ENCODE data around the gene LUZP2. TPM values are rescaled to one million over a fixed set of nuclear protein-coding genes. Genes with fewer than 3 reads are reported as not detected.

LUZP2 gene
- polyA plus RNA-seq, 1 experiment: 1.6 TPM

GRCh38 chr11:24645563-24645962, 148.7 kb downstream of the LUZP2 start:
- Histone ChIP-seq H3K27ac (ENCODE audit: low read depth, low read length) (no peak overlapping the region), H3K4me3 (ENCODE audit: low read depth, low read length) (no peak overlapping the region), H3K27me3 (ENCODE audit: control insufficient read depth, insufficient read depth, low read length) (no peaks in the 10 kb centered on the region), H3K9me3 (ENCODE audit: control insufficient read depth, insufficient read depth, low read length) (no peaks in the 10 kb centered on the region)
- DNase-seq (ENCODE audit: low read depth, low spot score): no peak
- no peak for TF ChIP-seq CTCF (IDR thresholded peaks at IDR 0.05; ENCODE audit: low read depth, low read length)
- CTCF ChIA-PET: no interaction called here
- POLR2A ChIA-PET: no interaction called here

GRCh38 chr11:24651873-24652272, 155.0 kb downstream of the LUZP2 start:
- no peak for TF ChIP-seq CTCF (IDR thresholded peaks at IDR 0.05; ENCODE audit: low read depth, low read length)
- Histone ChIP-seq H3K4me3 (ENCODE audit: low read depth, low read length) (no peak overlapping the region), H3K27me3 (ENCODE audit: control insufficient read depth, insufficient read depth, low read length) (no peaks in the 10 kb centered on the region), H3K27ac (ENCODE audit: low read depth, low read length) (no peak overlapping the region), H3K9me3 (ENCODE audit: control insufficient read depth, insufficient read depth, low read length) (no peaks in the 10 kb centered on the region)
- CTCF ChIA-PET: no interaction called here
- no peak for DNase-seq (ENCODE audit: low read depth, low spot score)
- POLR2A ChIA-PET: no interaction called here

GRCh38 chr11:24653901-24654300, 157.0 kb downstream of the LUZP2 start:
- H3K4me3 ChIP-seq (ENCODE audit: low read depth, low read length): no peak overlapping the region
- H3K27me3 ChIP-seq (ENCODE audit: control insufficient read depth, insufficient read depth, low read length): no peaks in the 10 kb centered on the region
- no peak for DNase-seq (ENCODE audit: low read depth, low spot score)
- CTCF ChIA-PET: no interaction called here
- no peaks in the 10 kb centered on the region for H3K9me3 ChIP-seq (ENCODE audit: control insufficient read depth, insufficient read depth, low read length)
- no peak for TF ChIP-seq CTCF (IDR thresholded peaks at IDR 0.05; ENCODE audit: low read depth, low read length)
- H3K27ac ChIP-seq (ENCODE audit: low read depth, low read length): no peak overlapping the region
- POLR2A ChIA-PET: no interaction called here

GRCh38 chr11:24661331-24661730, 164.5 kb downstream of the LUZP2 start:
- no peak for TF ChIP-seq CTCF (IDR thresholded peaks at IDR 0.05; ENCODE audit: low read depth, low read length)
- ChIA-PET CTCF (no interaction called here), POLR2A (no interaction called here)
- DNase-seq (ENCODE audit: low read depth, low spot score): no peak
- Histone ChIP-seq H3K27ac (ENCODE audit: low read depth, low read length) (no peak overlapping the region), H3K4me3 (ENCODE audit: low read depth, low read length) (no peak overlapping the region), H3K9me3 (ENCODE audit: control insufficient read depth, insufficient read depth, low read length) (no peaks in the 10 kb centered on the region), H3K27me3 (ENCODE audit: control insufficient read depth, insufficient read depth, low read length) (no peaks in the 10 kb centered on the region)

GRCh38 chr11:24664399-24664798, 167.5 kb downstream of the LUZP2 start:
- POLR2A ChIA-PET: no interaction called here
- no peaks in the 10 kb centered on the region for H3K27me3 ChIP-seq (ENCODE audit: control insufficient read depth, insufficient read depth, low read length)
- H3K4me3 ChIP-seq (ENCODE audit: low read depth, low read length): no peak overlapping the region
- no peaks in the 10 kb centered on the region for H3K9me3 ChIP-seq (ENCODE audit: control insufficient read depth, insufficient read depth, low read length)
- no peak overlapping the region for H3K27ac ChIP-seq (ENCODE audit: low read depth, low read length)
- DNase-seq (ENCODE audit: low read depth, low spot score): no peak
- CTCF ChIA-PET: no interaction called here
- no peak for TF ChIP-seq CTCF (IDR thresholded peaks at IDR 0.05; ENCODE audit: low read depth, low read length)

Measured in AG04450 (cell line).